GM12892 (cell line): Measurements from ENCODE around the gene SPP2.

Experiments used
- POLR2A ChIP-seq: IDR thresholded peaks from 2 replicates; pipeline ENCODE4 v1.6.1; 2011; ENCODE audit warnings: low read depth, low read length, control low read depth
- POLR2AphosphoS5 ChIP-seq: IDR thresholded peaks from 2 replicates; pipeline ENCODE4 v1.6.1; 2011; ENCODE audit warnings: low read depth, low read length, control low read depth
- TAF1 ChIP-seq: IDR thresholded peaks from 2 replicates; pipeline ENCODE4 v1.6.1; 2011; ENCODE audit warnings: low read depth, mild to moderate bottlenecking, control low read depth, low read length, borderline replicate concordance

DNA sequence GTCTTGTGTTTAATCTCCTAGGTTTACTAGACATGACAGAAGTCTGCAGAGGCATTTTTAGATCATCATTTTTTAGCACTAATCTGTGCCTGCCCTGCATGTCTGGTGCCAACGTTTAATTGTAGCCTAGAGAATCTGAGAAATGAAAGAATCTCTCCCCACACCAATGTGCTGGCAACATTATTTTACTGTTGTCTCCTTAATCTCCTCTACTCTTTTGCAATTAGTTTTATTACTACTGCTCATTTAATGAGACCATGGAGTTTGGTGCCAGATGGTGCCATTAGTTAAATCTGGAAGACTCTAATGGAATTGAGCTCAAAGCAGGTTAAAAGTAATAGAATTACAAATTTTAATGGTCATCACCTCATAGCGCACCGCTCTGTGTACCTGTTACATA lies 4.0 kb upstream of the SPP2 start:
- TF ChIP-seq POLR2AphosphoS5 (no peak), POLR2A (no peak), TAF1 (no peak)
